Measurements from ENCODE around the gene VAMP2.

GRCh38 chr17:8162997-8163977 is 539 bp upstream of the VAMP2 start:
- TF ChIP-seq CTCF (IDR thresholded peaks at IDR 0.05; ENCODE audit: low read depth, low read length, poor library complexity, severe bottlenecking) (no peak), EZH2phosphoT487 (IDR thresholded peaks at IDR 0.05; ENCODE audit: borderline replicate concordance, low read length) (no peak)
